Natural killer cell treated with Interleukin-12 subunit alpha and Interleukin-12 subunit beta and Interleukin-15 and Interleukin-18, amount 100 ng/mL, for 72 hours (primary cell): ENCODE measurements around the gene LCE2B. TPM values are rescaled to one million over a fixed set of nuclear protein-coding genes. Genes with fewer than 3 reads are reported as not detected.
A peak's percentile ranks its signal among the peaks of the same experiment; 100 is the strongest.
"Not testable (repeated sequence)": the region's sequence is repeated elsewhere in the genome, so short reads cannot be mapped to it uniquely, and the experiment has no call there.

Experiments
- ATAC-seq, 2 donors: fragments of 150-1000 bp; cut with Tn5 transposase in 1 of 2; sonication (Bioruptor Pico), chemical (Tn5 transposase) in 1 of 2; 2 replicates each; pipeline ENCODE4 v1.10.0; 2021
- DNase-seq: peaks from one replicate; pipeline ENCODE4 v3.0.0; 2022; ENCODE audit warnings: low spot score
- H3K27ac Mint-ChIP-seq, 2 donors: 1 replicate in 1 of 2; 2 replicates in 1 of 2; pipeline ENCODE4 v1.8.0; 2022; ENCODE audit warnings: mixed read lengths in 2 of 2, mild to moderate bottlenecking in 1 of 2, moderate library complexity in 1 of 2
- H3K27me3 Mint-ChIP-seq, 2 donors: 1 replicate in 1 of 2; 2 replicates in 1 of 2; pipeline ENCODE4 v1.8.0; 2022; ENCODE audit warnings: mixed read lengths in 2 of 2
- H3K36me3 Mint-ChIP-seq: one replicate; pipeline ENCODE4 v1.8.0; 2022; ENCODE audit warnings: mixed read lengths
- H3K4me1 Mint-ChIP-seq, 2 donors: 1 replicate in 1 of 2; 2 replicates in 1 of 2; pipeline ENCODE4 v1.8.0; 2022; ENCODE audit warnings: low read depth in 2 of 2, mixed read lengths in 2 of 2, mild to moderate bottlenecking in 1 of 2
- H3K4me3 Mint-ChIP-seq: one replicate; pipeline ENCODE4 v1.8.0; 2022; ENCODE audit warnings: mixed read lengths
- H3K9me3 Mint-ChIP-seq: 2 replicates; pipeline ENCODE4 v1.8.0; 2022; ENCODE audit warnings: mixed read lengths
- total RNA-seq, 2 donors: library from RNA; stranded (reverse); gene quantifications; one replicate each; pipeline ENCODE4 v1.2.3, GENCODE V29; 2022

The LCE2B gene, protein sequence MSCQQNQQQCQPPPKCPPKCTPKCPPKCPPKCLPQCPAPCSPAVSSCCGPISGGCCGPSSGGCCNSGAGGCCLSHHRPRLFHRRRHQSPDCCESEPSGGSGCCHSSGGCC
- total RNA-seq: not detected

DNA sequence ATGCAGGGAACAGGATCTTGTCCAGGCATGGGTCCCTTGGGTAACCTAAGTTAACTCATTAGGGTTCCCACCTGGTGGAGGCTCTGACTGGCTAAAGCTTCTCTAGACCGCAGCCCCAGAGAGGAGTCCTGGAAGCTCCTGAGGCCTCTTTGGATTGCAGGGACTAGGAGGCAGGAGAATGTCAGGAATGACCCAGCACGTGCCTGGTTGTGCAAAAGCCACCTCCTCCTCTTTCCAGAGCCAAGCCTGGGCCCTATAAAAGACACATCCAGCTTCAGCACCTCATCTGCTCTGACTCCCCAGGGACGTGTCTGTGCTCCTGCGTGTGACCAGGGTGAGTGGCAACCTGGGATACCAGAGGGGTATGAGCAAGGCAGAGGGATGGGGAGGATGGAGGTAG lies at the start of gene LCE2B:
Gene LCE2B (plus strand): TSS at position 301 of the 400 bp plus-strand sequence. CDS start 721 bp downstream, outside the sequence.
- not testable (repeated sequence) for DNase-seq, H3K36me3 Mint-ChIP-seq, H3K9me3 Mint-ChIP-seq, H3K4me1 Mint-ChIP-seq, H3K27ac Mint-ChIP-seq, H3K4me3 Mint-ChIP-seq
- peak in 1 of 2 donors; percentile 32 for ATAC-seq
- peaks cover 32 to 65% of the 10 kb centered on the region in 2 donors for H3K27me3 Mint-ChIP-seq

DNA sequence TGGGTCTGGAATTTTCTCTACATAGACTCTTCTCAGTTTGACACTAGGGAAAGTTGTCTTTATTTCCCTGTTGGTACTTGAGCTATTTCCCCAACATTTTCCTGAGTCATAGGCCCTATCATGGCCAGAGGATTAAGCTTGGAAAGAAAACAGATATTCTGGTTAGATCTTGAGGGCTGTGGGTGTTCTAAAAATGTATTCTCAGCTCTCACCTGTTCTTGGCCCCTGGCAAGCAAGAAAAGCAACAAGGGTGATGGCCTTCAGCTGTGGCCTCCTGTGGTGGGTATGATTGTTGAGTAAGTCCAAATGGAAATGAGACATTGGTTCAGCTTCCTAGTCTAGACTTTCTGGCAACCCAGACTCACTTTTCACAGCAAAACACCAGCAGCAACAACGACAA lies 45.6 kb upstream of the LCE2B start:
- Mint-ChIP-seq H3K36me3 (no peaks in the 10 kb centered on the region), H3K27ac (no peak overlapping the region), H3K9me3 (no peaks in the 10 kb centered on the region), H3K4me1 (no peaks in the 10 kb centered on the region), H3K4me3 (no peak overlapping the region), H3K27me3 (peaks cover 8 to 11% of the 10 kb centered on the region in 2 donors)
- ATAC-seq (no peak), DNase-seq (no peak)

DNA sequence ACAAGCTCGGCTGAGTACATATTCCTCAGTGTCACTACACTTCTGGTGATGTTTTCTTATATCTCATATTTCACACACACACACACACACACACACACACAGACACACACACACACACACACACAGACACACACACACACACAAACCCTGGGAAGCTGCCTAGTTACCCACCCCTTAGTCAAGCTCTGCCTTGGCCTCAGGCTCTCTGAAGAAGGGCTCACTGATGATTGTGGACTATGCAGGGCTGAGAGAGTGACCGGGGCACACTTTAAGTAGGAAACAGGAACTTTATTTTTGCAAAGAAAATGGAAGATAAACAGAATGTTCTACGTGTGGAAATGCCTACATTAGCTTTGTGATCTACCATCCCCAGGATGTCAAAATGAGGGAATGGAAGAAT lies 42.0 kb upstream of the LCE2B start:
- Mint-ChIP-seq H3K9me3 (no peaks in the 10 kb centered on the region), H3K4me1 (no peaks in the 10 kb centered on the region), H3K27ac (no peak overlapping the region), H3K27me3 (peaks cover 20 to 21% of the 10 kb centered on the region in 2 donors), H3K36me3 (no peaks in the 10 kb centered on the region), H3K4me3 (no peak overlapping the region)
- no peak for DNase-seq
- ATAC-seq: no peak

DNA sequence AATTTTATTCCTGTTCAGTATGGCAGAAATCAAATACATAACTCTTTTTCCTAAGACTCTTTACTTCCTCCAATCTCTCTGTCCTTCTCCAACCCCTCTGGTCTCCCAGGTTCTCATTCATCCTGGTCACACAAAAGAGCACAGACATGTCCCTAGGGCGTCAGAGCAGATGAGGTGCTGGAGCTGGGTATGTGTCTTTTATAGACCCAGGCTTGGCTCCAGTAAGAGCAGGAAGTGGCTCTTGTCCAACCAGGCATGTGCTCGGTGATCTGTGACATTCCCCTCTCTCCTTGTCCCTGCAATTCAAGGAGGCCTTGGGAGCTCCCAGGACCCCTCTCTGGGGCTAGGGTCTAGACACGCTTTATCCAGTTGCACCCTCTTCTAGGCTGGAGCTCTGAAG lies 40.8 kb upstream of the LCE2B start:
- no peak for ATAC-seq
- Mint-ChIP-seq H3K27me3 (peaks cover 26 to 29% of the 10 kb centered on the region in 2 donors), H3K9me3 (no peaks in the 10 kb centered on the region), H3K4me3 (no peak overlapping the region), H3K4me1 (no peaks in the 10 kb centered on the region), H3K36me3 (no peaks in the 10 kb centered on the region), H3K27ac (no peak overlapping the region)
- no peak for DNase-seq

DNA sequence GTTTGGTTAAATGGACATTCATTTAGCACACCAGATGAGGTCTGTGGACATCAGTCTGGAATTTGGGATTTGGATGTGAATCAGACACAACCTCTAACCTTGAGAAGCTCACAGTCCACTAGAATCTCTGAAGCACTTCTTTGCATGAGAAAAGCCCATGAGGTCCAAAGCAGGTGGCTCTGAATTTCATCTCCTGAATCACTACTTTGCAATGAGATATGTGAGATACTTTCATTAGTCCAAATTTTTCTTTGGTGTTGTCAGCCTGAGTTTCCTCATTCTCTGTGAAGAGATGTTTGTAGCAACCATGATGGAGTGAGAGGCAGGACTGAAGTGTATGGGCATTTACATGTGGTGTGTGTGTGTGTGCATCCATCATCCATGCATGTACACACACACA lies 39.3 kb upstream of the LCE2B start:
- H3K36me3 Mint-ChIP-seq: no peaks in the 10 kb centered on the region
- no peak overlapping the region for H3K27ac Mint-ChIP-seq
- H3K4me3 Mint-ChIP-seq: no peak overlapping the region
- H3K9me3 Mint-ChIP-seq: no peaks in the 10 kb centered on the region
- H3K27me3 Mint-ChIP-seq: peaks cover 33 to 37% of the 10 kb centered on the region in 2 donors
- no peak for DNase-seq
- H3K4me1 Mint-ChIP-seq: no peaks in the 10 kb centered on the region
- ATAC-seq: no peak

DNA sequence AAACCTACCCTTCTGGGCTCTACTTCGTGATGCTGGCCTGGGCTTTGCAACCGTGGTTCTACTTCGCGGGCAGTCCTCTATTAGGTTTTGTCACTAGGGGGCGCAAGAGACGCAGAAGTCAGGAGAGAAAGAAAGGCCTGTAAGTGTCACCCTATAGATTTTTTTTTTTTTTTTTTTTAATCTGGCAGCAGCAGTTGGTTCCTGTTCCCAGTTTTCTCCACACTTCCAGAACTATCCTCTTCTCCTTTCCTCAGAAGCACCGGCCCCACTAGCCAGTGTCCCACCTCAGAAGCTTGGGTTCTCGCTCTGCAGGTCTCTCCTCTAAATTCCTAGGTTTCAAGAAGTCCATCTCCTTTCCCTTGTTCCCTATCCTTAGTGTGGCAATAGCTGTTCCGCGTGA lies 31.8 kb upstream of the LCE2B start:
- H3K27ac Mint-ChIP-seq: no peak overlapping the region
- H3K4me1 Mint-ChIP-seq: peaks cover 2 to 4% of the 10 kb centered on the region in 2 donors
- ATAC-seq: no peak

DNA sequence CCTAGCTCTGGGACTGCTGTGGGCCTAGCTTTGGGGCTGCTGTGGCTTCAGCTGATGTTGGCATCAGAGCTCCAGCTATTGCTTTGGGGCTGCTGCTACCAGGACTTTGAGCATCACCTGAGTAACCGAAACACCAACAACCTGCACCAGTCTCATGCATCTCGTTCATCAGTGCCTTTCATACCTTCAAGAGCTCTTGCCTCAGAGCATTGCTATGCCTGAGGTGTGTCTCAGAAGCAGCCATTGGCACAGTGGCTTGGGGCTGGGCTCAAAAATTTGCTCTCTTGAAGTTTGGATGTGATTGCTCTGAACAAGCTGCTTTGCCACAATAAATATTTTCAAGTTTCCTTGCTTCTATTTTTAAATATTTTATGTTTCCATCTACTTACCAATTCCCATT lies 29.5 kb upstream of the LCE2B start:
- Mint-ChIP-seq H3K4me3 (no peak overlapping the region), H3K9me3 (no peaks in the 10 kb centered on the region), H3K27ac (no peak overlapping the region), H3K27me3 (peaks cover 25 to 27% of the 10 kb centered on the region in 2 donors), H3K36me3 (no peaks in the 10 kb centered on the region), H3K4me1 (peaks cover 2 to 4% of the 10 kb centered on the region in 2 donors)
- DNase-seq (no peak), ATAC-seq (no peak)

More for the DNA sequence above, 31.8 kb upstream of the LCE2B start:
- H3K4me3 Mint-ChIP-seq: no peak overlapping the region
- H3K36me3 Mint-ChIP-seq: no peaks in the 10 kb centered on the region
- peak; percentile 66 for DNase-seq
- H3K9me3 Mint-ChIP-seq: no peaks in the 10 kb centered on the region
- H3K27me3 Mint-ChIP-seq: peaks cover 25 to 33% of the 10 kb centered on the region in 2 donors

DNA sequence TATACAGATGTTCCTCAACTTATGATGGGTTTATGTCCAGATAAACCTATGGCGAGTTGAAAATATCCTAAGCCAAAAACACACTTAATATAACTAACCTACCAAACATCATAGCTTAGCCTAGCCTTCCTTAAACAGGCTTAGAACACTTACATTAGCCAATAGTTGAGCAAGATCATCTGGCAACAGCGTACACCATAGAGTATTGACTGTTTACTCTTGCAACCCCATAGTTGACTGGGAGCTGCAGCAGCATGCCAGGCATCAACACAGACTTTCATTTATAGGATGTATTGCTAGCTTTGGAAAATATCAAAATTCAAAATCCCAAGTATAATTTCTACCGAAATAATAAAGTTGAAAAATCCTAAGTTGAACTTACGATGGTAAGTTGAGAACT lies 28.2 kb upstream of the LCE2B start:
- Mint-ChIP-seq H3K9me3 (no peaks in the 10 kb centered on the region), H3K36me3 (no peaks in the 10 kb centered on the region), H3K4me3 (no peak overlapping the region), H3K27ac (no peak overlapping the region), H3K4me1 (peaks cover 2 to 4% of the 10 kb centered on the region in 2 donors), H3K27me3 (peaks cover 26 to 27% of the 10 kb centered on the region in 2 donors)
- ATAC-seq (no peak), DNase-seq (no peak)

DNA sequence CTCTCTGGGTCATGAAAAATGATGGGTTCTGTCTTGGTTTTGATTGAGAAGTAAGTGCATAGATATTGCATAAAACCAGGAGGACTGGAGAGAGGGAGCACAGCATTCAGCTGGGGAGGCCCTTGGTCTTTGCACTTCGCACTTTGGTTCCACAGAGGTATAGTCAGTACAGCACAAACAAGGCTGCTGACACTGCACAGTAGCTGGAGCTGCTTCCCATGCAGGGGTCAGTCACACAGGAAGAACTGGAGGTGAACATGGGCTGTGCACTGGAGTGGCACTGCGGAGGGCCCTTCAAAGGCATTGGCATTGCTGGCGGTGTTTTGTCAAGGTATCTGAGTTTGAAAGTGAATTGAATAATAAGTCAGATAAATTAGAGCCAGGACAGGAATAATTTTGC lies 27.3 kb upstream of the LCE2B start:
- Mint-ChIP-seq H3K27me3 (peaks cover 27 to 28% of the 10 kb centered on the region in 2 donors), H3K36me3 (no peaks in the 10 kb centered on the region), H3K4me3 (no peak overlapping the region), H3K9me3 (no peaks in the 10 kb centered on the region), H3K27ac (no peak overlapping the region), H3K4me1 (peaks cover 2 to 4% of the 10 kb centered on the region in 2 donors)
- DNase-seq (no peak), ATAC-seq (no peak)

DNA sequence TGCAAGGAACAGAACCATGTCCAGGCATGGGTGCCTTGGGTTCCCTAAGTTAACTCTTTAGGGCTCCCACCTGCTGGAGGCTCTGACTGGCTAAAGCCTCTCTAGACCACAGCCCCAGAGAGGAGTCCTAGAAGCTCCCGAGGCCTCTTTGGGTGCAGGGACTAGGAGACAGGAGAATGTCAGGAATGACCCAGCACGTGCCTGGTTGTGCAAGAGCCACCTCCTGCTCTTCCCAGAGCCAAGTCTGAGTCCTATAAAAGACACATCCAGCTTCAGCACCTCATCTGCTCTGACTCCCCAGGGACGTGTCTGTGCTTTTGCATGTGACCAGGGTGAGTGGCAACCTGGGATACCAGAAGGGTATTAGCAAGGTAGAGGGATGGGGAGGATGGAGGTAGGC lies 22.8 kb upstream of the LCE2B start, which contains the start of gene LCE2D:
Gene LCE2D (plus strand): TSS at position 283 of the 400 bp plus-strand sequence. CDS start 726 bp downstream, outside the sequence.
- ATAC-seq: peak in 1 of 2 donors; percentile 53

DNA sequence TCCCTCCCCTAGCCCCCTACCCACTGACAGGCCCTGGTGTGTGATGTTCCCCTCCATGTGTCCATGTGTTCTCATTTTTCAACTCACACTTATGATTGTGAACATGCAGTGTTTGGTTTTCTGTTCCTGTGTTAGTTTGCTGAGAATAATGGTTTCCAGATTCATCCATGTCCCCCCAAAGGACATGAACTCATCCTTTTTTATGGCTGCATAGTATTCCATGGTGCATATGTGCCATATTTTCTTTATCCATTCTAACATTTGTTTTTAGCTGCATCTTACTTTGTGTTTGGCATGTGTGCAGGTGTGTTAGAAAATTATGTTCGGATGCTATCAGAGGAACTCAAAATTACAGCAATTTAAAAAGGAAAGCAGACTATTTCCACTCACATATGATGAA lies 19.8 kb upstream of the LCE2B start:
- not testable (repeated sequence) for ATAC-seq, H3K27ac Mint-ChIP-seq

More for the DNA sequence above, 22.8 kb upstream of the LCE2B start, which contains the start of gene LCE2D:
- Mint-ChIP-seq H3K9me3 (no peaks in the 10 kb centered on the region), H3K4me1 (no peaks in the 10 kb centered on the region), H3K27me3 (peaks cover 29 to 33% of the 10 kb centered on the region in 2 donors), H3K4me3 (no peak within 1 kb of the TSS), H3K36me3 (no peaks in the 10 kb centered on the region), H3K27ac (no peak within 1 kb of the TSS)
- no peak for DNase-seq

DNA sequence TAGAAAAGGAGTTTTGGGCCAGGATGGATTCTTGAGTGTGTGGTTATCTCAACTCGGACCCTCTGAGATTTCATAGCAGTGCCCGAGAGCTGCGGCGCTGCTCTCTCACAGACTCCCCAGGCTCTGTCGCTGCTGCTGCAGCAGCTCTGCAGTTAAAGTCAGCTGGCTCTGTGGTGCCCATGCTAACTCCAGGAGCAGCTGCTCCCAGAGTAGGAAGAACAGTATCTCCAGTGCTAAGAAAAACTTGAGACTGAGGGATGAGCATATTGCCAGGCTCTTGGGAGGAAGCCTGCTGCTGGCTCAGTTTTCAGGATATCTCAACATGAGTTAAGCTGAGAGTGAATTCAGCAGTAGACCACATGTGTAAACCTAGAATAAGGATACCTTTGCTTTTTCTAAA lies 18.3 kb upstream of the LCE2B start:
- ATAC-seq: no peak

More for the DNA sequence above, 19.8 kb upstream of the LCE2B start:
- H3K27me3 Mint-ChIP-seq: peaks cover 22 to 45% of the 10 kb centered on the region in 2 donors
- H3K36me3 Mint-ChIP-seq, H3K9me3 Mint-ChIP-seq, DNase-seq, H3K4me1 Mint-ChIP-seq, H3K4me3 Mint-ChIP-seq: not testable (repeated sequence)

DNA sequence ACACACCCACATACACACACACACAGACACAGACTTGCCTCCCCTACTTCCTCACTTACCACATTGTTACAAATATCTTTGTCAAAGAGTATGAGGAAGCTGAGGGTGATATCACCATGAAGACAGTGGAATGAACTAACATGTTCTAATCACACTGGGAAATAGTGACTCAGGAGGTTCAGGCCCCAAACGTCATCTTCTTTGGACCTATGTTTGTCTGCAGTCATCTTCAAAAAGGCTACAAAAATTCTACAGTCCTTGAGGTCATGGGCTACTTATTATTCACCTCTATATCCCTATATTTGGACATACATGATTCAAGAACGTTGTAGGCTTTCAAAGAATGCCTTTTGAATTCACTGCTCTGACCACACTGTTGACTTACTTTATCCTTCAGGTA lies 12.9 kb upstream of the LCE2B start:
- no peaks in the 10 kb centered on the region for H3K9me3 Mint-ChIP-seq
- no peaks in the 10 kb centered on the region for H3K36me3 Mint-ChIP-seq
- no peak overlapping the region for H3K27ac Mint-ChIP-seq
- ATAC-seq: no peak
- no peaks in the 10 kb centered on the region for H3K4me1 Mint-ChIP-seq
- H3K4me3 Mint-ChIP-seq: no peak overlapping the region
- peaks cover 20 to 55% of the 10 kb centered on the region in 2 donors for H3K27me3 Mint-ChIP-seq
- no peak for DNase-seq

More for the DNA sequence above, 18.3 kb upstream of the LCE2B start:
- no peaks in the 10 kb centered on the region for H3K36me3 Mint-ChIP-seq
- no peak for DNase-seq
- H3K27ac Mint-ChIP-seq: no peak overlapping the region
- H3K4me1 Mint-ChIP-seq: no peaks in the 10 kb centered on the region
- no peak overlapping the region for H3K4me3 Mint-ChIP-seq
- no peaks in the 10 kb centered on the region for H3K9me3 Mint-ChIP-seq
- peaks cover 23 to 49% of the 10 kb centered on the region in 2 donors for H3K27me3 Mint-ChIP-seq

DNA sequence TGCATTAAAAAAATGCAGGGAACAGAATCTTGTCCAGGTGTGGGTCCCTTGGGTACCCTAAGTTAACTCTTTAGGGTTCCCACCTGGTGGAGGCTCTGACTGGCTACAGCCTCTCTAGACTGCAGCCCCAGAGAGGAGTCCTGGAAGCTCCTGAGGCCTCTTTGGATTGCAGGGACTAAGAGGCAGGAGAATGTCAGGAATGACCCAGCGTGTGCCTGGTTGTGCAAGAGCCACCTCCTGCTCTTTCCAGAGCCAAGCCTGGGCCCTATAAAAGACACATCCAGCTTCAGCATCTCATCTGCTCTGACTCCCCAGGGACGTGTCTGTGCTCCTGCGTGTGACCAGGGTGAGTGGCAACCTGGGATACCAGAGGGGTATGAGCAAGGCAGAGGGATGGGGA lies 10.9 kb upstream of the LCE2B start, which contains the start of gene LCE2C:
Gene LCE2C (plus strand): TSS at position 297 of the 400 bp plus-strand sequence. CDS start 737 bp downstream, outside the sequence.
- ATAC-seq, H3K4me1 Mint-ChIP-seq, H3K27ac Mint-ChIP-seq, H3K4me3 Mint-ChIP-seq, H3K36me3 Mint-ChIP-seq, H3K9me3 Mint-ChIP-seq, DNase-seq: not testable (repeated sequence)
- peaks cover 26 to 50% of the 10 kb centered on the region in 2 donors for H3K27me3 Mint-ChIP-seq
